ENCODE results near the gene CHDH.
A peak's percentile ranks its signal among the peaks of the same experiment; 100 is the strongest.

CHDH gene

GRCh38 chr3:53850895-53851294, 4.7 kb upstream of the CHDH start:
- DNase-seq: no peak

- DNase-seq: no peak
Measured at GRCh38 chr3:53849916-53850315, 3.7 kb upstream of the CHDH start.

GRCh38 chr3:53846851-53847155, 584 bp upstream of the CHDH start:
- no peak for DNase-seq

- no peak for DNase-seq
Measured at GRCh38 chr3:53845881-53846133, 412 bp downstream of the CHDH start.

DNA sequence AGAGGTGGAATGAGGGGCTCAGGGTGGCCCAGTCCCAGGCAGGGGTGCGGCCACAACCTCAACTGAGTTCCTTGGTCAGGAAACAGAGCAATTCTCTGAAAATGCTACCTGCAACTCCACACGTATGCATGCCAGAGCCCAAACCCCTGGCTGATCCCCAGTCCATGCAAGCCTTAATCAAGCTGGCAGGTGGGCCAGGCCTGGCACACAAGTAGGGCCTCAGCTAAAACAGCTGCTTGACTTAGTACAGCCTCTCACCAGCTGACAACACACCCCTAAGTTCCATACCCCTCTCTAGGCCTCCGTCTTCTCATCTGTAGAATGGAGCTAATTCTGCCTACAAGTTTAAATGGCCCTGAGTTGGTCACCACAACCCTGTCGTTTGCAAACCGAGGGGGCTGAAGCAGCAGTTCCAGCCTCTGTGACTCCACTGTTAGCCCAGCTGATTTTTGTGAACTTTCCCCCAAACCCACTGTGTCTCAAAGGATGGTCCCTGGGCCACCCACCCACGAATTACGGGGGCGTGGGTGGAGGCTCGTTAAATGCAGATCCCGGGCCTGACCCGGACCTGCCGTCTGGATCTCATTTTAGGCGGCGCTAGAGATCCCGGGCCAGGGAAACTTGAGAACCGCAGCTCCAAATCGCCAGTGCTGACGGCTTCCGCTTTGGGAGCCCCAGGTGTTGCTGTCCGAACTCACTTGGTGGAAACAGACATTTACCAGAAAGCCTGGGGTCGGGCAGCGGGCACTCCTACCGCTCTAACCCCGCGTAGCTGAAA, 927 bp downstream of the CHDH start:
- DNase-seq: no peak

- peak in 1 of 5 experiments; percentile 49 for DNase-seq
Measured at GRCh38 chr3:53844262-53845102, 1.7 kb downstream of the CHDH start.

GRCh38 chr3:53843195-53844177, 2.7 kb downstream of the CHDH start:
- no peak for DNase-seq

- no peak for DNase-seq
Measured at GRCh38 chr3:53842436-53843194, 3.6 kb downstream of the CHDH start.

- no peak for DNase-seq
Measured at GRCh38 chr3:53841296-53841695, 4.9 kb downstream of the CHDH start.

GRCh38 chr3:53837331-53837730, 8.9 kb downstream of the CHDH start:
- peak in 1 of 5 experiments; percentile 60 for DNase-seq

GRCh38 chr3:53836084-53836872, 9.9 kb downstream of the CHDH start:
- no peak for DNase-seq

- DNase-seq: no peak
Measured at GRCh38 chr3:53835257-53835656, 11.0 kb downstream of the CHDH start.

- no peak for DNase-seq
Measured at GRCh38 chr3:53834429-53835095, 11.7 kb downstream of the CHDH start.

- no peak for DNase-seq
Measured at GRCh38 chr3:53833700-53834099, 12.5 kb downstream of the CHDH start.

DNA sequence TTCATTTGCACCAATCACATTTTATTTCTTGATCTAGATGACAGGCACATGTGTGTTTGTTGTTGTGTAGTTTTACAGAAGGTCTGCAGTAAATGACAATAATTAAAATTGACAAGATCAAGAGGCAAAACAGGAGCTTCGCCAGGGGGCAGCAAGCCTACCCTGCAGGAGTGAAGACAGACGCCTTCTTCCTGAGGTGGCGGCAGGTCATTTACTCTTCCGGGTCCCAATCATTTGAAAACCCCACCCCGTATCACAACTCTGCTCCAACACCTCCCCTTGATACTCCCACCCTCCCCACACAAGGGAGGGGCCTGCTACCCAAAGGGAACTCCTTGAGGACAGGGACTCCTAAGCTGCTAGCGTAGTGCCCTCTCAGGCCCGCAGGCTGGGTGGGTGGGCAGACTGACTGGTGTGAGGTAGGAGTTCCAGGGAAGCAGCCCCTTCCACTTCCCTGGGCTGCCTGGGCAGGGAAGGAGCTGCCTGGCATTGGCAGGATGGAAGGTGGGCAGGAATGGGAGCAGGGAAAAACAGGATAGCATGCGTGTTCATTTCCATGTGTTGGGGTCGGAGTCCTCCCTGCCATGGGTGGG, 13.1 kb downstream of the CHDH start:
- DNase-seq: no peak

DNA sequence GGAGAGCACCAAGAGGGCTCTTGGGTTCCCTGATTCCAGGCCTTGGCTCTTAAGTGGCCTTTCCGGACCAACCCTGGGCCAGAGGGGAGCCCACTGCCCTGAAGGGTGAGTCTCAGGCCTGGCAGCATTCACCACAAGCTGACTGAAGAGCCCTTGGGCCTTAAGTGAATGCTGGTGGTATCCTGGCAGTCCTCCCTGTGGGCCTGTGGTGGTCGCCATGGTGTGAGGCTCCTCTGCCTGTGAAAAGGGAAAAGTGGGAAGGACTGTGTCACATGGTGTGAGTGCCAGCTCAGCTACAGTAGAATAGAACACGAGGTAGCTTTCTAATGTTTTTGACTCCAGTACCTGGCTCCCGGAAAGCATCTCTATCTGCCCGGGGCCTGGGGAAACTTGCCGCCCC, 15.3 kb downstream of the CHDH start:
- no peak for DNase-seq

- DNase-seq: no peak
Measured at GRCh38 chr3:53829605-53830004, 16.6 kb downstream of the CHDH start.

- DNase-seq: no peak
Measured at GRCh38 chr3:53828581-53828980, 17.6 kb downstream of the CHDH start.

GRCh38 chr3:53826048-53826447, 20.2 kb downstream of the CHDH start:
- DNase-seq: peak in 1 of 5 experiments; percentile 76

GRCh38 chr3:53824795-53825194, 21.4 kb downstream of the CHDH start:
- no peak for DNase-seq

Data from T-helper 2 cell (primary cell).